ENCODE measurements around the gene ATP13A1.
"Not testable (repeated sequence)": the region's sequence is repeated elsewhere in the genome, so short reads cannot be mapped to it uniquely, and the experiment has no call there.

ATP13A1 gene

DNA sequence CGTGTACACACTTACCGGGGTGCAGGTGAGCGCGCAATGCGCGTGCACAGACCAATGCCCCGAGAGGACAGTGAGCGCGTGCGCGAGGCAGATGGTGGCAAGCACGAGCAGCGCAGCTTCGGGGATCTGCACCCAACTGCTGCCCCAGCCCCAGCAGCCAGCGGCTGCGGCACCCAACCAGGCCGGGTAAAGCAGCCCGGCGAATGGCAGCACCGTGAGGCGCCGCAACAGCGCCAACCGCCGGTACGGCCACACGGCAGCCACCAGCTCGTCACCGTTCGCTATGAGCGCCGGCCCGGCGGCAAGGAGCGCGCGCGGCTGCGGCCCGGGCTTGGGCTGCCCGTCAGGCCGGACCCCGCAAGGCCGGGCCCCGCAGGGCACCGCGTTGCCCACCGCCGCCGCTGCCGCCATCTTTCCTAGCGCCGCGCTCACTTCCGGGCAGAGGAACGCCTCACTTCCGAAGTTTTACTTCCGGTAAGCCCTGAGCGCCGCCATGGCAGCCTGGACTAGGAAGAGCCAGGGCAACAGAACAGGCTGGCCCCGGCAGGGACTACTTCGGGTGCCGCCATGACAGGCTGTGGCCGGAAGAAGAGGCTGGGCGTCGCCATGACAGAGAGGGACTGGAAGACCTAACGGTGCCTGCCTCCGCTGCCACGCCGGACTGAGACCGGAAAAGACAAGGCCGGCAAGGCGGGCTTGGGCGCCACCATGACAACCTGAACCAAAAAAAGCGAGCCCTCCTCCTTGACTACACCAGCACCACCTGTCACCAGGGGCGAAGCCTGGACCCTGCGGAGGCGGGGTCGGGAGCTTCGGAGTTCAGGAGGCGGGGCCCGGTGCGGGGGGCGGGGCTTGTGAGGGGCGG lies at the start of gene ATP13A1:
Gene ATP13A1 (minus strand): TSS at position 421 of the 865 bp plus-strand sequence. CDS start 10 bp downstream, at position 411.
- peak; percentile 93 to 97 (median 96) for DNase-seq

DNA sequence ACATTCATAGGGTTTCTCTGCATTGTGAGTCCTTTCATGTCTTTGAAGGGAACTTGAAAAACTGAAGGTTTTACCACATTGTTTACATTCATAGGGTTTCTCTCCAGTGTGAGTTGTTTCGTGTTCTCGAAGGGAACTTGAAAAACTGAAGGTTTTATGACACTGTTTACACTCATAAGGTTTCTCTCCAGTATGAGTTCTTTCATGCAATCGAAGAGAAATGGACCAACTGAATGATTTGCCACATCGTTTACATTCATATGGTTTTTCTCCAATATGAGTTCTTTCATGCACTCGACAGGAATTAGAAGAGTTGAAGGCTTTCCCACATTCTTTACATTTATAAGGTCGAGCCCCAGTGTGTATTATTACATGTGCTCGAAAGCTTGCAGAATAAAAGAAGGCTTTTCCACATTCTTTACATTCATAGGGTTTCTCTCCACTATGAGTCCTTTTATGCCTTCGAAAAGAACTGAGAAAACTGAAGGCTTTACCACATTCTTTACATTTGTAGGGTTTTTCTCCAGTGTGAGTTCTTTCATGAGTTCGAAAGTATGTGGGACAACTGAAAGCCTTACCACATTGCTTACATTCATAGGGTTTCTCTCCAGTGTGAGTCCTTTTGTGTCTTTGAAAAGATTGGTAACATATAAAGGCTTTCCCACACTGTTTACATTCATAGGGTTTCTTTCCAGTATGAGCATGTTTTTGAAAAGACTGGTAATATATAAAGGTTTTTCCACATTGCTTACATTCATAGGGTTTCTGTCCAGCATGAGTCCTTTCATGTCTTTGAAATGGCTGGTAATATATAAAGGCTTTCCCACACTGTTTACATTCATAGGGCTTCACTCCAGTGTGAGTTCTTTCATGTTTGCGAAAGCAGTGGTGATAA lies 48.7 kb upstream of the ATP13A1 start:
- DNase-seq: no peak

GRCh38 chr19:19711306-19711933 lies 47.9 kb upstream of the ATP13A1 start:
- no peak for DNase-seq

DNA sequence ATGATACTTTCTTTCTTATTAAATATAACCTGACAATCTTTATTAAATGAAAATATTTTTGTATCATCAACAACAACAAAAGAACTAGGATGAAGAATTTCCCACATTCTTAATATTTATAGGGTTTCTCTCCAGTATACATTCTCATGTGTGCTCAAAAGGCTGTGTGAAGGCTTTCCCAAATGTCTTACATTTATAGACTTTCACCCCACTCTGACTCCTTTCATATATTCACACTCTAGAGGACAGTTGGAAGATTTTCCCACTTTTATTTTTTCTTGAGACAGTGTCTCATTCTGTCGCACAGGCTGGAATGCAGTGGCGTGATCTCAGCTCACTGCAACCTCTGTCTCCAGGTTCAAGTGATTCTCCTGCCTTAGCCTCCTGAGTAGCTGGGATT lies 47.0 kb upstream of the ATP13A1 start:
- DNase-seq: no peak

DNA sequence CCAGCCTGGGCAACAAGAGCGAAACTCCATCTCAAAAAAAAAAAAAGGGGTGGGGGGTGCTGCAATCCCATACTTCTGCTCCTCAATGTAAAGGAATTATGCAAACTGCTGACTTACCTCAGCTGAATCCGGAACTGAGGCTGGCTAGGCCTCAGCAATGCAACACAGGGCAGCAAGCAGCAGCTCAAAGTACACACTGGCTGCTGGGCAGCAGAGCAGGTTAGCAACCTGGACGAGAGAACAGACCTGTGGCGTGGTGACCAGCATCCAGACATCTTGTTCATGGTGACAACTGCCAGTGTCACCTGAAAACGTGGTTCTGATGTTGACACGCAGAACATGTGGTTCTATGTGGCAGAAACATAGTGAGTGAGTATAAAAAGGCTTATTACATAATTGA lies 41.4 kb upstream of the ATP13A1 start:
- DNase-seq: no peak

DNA sequence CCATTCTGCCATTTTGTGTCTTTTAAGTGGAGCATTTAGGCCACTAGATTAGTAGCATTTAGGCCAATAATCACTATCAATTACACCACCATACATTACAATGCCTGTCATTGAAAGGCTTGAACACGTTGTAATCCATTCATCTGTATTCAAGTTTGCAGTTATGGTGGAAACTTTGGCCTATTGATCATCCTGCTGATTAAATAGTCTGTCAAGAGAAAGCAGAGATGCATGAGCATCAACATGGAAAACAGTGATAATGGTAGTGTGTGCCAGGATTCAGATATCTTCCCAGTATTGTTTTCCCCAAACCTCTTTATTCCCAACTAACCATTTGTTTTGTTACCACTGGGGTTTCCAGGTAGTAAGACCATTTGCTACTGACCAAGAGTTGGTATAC lies 37.0 kb upstream of the ATP13A1 start:
- DNase-seq: not testable (repeated sequence)

GRCh38 chr19:19697589-19697988 lies 34.1 kb upstream of the ATP13A1 start:
- no peak for DNase-seq

- no peak for DNase-seq
Observed at GRCh38 chr19:19696386-19696785, 32.9 kb upstream of the ATP13A1 start.

- no peak for DNase-seq
Observed at GRCh38 chr19:19691683-19692082, 28.2 kb upstream of the ATP13A1 start.

- DNase-seq: not testable (repeated sequence)
Observed at GRCh38 chr19:19689023-19689422, 25.5 kb upstream of the ATP13A1 start.

DNA sequence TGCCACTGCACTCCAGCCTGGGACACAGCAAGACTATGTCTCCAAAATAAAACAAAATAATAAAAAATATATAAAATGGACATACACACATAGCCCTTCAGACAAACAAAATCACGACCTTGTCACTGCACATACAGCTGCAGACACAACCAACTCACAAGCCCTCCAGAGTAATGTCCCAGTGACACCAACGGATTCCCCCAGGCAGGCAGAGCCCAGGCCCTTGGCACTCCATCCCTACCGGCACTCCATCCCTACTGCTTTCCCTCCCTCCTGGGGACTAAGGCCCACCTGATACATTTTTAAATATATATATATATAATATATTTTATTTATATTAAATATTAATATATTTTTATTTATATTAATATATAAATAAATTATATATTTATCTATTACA lies 23.6 kb upstream of the ATP13A1 start:
- DNase-seq: no peak

DNA sequence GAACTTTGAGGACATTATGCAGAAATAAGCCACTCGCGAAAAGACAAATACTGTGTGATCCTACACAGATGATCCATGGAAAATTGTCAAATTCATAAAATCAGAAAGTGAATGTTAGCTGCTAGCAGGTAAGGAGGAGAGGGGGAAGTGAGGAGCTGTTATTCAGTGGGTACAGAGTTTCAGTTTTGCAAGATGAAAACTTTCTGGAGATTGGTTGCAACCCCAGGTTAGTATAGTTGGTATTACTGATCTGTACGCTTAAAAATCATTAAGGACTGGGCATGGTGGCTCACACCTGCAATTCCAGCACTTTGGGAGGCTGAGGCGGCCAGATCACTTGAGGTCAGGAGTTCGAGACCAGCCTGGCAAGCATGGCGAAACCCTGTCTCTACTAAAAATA lies 23.1 kb upstream of the ATP13A1 start:
- no peak for DNase-seq

DNA sequence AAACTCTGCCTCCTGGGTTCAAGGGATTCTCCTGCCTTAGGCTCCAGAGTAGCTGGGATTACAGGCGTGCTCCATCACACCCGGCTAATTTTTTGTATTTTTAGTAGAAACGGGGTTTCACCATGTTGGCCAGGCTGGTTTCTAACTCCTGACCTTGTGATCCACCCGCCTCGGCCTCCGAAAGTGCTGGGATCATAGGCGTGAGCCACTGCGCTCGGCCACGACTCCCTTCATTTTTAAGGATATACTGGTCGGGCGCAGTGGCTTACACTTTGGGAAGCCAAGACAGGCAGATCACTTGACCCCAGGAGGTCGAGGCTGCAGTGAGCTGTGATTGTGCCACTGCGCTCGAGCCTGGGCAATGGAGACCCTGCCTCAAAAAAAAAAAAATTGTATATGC lies 22.6 kb upstream of the ATP13A1 start:
- not testable (repeated sequence) for DNase-seq

DNA sequence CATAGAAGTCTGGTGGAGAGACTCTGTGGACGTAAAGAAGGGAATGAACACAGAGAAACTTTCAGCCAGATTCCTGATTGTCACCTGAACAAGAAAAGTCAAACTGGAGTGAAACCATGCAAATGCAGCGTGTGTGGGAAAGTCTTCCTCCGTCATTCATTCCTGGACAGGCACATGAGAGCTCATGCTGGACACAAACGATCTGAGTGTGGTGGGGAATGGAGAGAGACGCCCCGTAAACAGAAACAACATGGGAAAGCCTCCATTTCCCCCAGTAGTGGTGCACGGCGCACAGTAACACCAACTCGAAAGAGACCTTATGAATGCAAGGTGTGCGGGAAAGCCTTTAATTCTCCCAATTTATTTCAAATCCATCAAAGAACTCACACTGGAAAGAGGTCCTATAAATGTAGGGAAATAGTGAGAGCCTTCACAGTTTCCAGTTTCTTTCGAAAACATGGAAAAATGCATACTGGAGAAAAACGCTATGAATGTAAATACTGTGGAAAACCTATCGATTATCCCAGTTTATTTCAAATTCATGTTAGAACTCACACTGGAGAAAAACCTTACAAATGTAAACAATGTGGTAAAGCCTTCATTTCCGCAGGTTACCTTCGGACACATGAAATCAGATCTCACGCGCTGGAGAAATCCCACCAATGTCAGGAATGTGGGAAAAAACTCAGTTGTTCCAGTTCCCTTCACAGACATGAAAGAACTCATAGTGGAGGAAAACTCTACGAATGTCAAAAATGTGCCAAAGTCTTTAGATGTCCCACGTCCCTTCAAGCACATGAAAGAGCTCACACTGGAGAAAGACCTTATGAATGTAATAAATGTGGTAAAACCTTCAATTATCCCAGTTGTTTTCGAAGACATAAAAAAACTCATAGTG lies 15.9 kb upstream of the ATP13A1 start:
- DNase-seq: no peak

DNA sequence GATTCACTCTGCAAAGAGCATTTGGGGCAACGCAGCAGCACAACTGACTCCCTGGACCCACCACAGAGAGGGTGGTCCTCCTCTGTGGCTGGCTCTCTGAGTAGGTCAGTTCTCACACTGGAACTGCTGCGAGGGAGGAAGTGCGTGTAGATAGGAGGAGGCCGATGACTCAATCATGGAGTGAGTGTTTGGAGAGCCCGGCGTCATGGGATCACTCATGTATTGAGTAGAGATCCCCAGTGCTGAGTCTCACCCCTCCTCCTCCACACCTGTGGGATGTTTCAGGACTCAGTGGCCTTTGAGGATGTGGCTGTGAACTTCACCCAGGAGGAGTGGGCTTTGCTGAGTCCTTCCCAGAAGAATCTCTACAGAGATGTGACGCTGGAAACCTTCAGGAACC lies 14.1 kb upstream of the ATP13A1 start:
- no peak for DNase-seq

DNA sequence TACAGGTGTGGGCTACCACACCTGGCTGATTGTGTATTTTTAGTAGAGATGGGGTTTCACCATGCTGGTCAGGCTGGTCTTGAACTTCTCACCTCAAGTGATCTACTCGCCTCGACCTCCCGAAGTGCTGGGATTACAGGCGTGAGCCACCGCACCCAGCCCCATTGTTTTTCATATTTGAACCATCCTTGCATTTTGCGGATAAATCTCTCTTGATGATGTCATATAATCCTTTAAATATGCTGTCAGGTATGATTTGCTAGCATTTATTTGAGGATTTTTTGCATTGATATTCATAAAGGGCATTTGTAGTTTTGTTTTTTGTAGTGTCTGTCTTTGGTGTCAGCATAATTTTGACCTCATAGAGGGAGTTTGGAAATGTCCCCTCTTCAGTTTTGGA lies 10.8 kb upstream of the ATP13A1 start:
- no peak for DNase-seq

- DNase-seq: no peak
Observed at GRCh38 chr19:19672816-19673215, 9.3 kb upstream of the ATP13A1 start.

DNA sequence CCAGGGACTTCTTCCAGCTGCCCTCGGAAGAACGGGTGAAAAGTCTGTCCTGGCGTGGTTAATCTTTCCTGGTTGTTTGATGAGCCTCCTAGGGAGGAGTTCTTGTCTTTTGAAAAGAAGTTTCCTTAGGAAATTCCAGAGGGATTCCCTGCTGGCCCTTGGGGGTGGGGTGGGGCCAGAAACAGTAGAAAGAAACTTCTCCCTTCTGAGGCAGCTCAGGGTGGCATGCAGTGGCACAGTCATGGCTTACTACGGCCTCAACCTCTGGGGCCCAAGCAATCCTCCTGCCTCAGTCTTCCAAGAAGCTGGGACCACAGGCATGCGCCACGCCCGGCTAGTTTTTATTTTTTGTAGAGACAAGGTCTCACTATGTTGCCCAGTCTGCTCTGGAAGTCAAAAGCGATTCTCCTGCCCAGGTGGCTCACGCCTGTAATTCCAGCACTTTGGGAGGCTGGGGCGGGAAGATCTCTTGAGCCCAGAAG lies 6.6 kb upstream of the ATP13A1 start:
- DNase-seq: no peak

- peak; percentile 75 to 93 (median 87) for DNase-seq
Observed at GRCh38 chr19:19668230-19669012, 4.9 kb upstream of the ATP13A1 start, which contains the start of gene ZNF101. TSS of gene ZNF101 (plus strand) at chr19:19668839. CDS start at chr19:19668964, 125 bp downstream.

GRCh38 chr19:19665420-19665948 lies 2.0 kb upstream of the ATP13A1 start:
- not testable (repeated sequence) for DNase-seq

DNA sequence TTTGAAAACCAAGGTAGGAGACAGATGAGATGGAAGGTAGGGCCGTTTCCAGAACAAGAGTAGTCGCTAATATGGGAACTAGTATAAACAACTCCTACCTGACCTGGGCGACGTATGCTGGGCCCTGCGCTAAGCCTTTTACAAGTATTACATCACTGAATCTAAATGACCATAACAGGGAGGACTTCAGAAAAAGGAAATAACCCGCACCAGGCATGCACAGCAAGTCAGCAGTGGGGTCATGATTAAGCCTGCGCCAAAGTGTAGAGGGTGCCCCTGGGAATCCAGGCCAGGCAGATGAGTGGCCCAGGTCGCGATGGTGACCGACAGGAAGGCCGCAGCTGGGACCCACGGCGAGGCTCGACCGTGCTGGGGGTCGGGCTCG lies 613 bp downstream of the ATP13A1 start:
- DNase-seq: no peak
